Large intestine (tissue), 3 donors: Measurements from ENCODE around the gene PROS1. TPM values are rescaled to one million over a fixed set of nuclear protein-coding genes. Genes with fewer than 3 reads are reported as not detected.
"Not testable (repeated sequence)": the region's sequence is repeated elsewhere in the genome, so short reads cannot be mapped to it uniquely, and the experiment has no call there.

ENCODE experiments used
- DNase-seq, 2 donors: peaks; one replicate each; pipeline versions ENCODE4 v3.0.0 to v3.0.0-alpha.2; 2013
- H3K27ac ChIP-seq: one replicate; pipeline ENCODE4 v1.5.1; 2013; ENCODE audit warnings: low read length
- H3K27me3 ChIP-seq: 2 replicates; pipeline ENCODE4 v1.6.1; 2013; ENCODE audit warnings: low read length; ENCODE audit not compliant: control insufficient read depth, insufficient read depth
- H3K36me3 ChIP-seq: 2 replicates; pipeline ENCODE4 v1.6.1; 2013; ENCODE audit warnings: low read length; ENCODE audit not compliant: control insufficient read depth, insufficient read depth
- H3K4me1 ChIP-seq: one replicate; pipeline ENCODE4 v1.6.1; 2013; ENCODE audit warnings: low read length; ENCODE audit not compliant: control insufficient read depth, insufficient read depth
- H3K4me3 ChIP-seq: one replicate; pipeline ENCODE4 v1.5.1; 2013; ENCODE audit warnings: low read length
- H3K9me3 ChIP-seq: one replicate; pipeline ENCODE4 v1.6.1; 2013; ENCODE audit warnings: mild to moderate bottlenecking, low read depth, low read length, moderate library complexity; ENCODE audit not compliant: control insufficient read depth
- WGBS: methylation state at CpG from one replicate; pipeline ENCODE4 v1.1.5; 2013; ENCODE audit warnings: low lambda C conversion rate; ENCODE audit not compliant: insufficient coverage; 5-methylcytosine and 5-hydroxymethylcytosine counted together
- polyA plus RNA-seq: library from polyadenylated mRNA; unstranded; fragments of 120-200 nt; gene quantifications from one replicate; pipeline ENCODE4 v1.2.1, GENCODE V29; 2013

Gene PROS1
- polyA plus RNA-seq, 1 donor, result 43.5 TPM

- Histone ChIP-seq H3K36me3 (peaks cover 2% of the 10 kb centered on the region), H3K4me3 (no peak overlapping the region), H3K27me3 (no peaks in the 10 kb centered on the region), H3K9me3 (peaks cover 2% of the 10 kb centered on the region), H3K4me1 (no peaks in the 10 kb centered on the region), H3K27ac (no peak overlapping the region)
- no peak for DNase-seq
- no CpG with 5 or more reads among the region's 9 CpGs for WGBS
Observed at GRCh38 chr3:93906245-93906644, 67.5 kb downstream of the PROS1 start.

- Histone ChIP-seq H3K36me3 (peaks cover 5% of the 10 kb centered on the region), H3K9me3 (peaks cover 2% of the 10 kb centered on the region), H3K4me3 (no peak overlapping the region), H3K4me1 (no peaks in the 10 kb centered on the region), H3K27me3 (no peaks in the 10 kb centered on the region), H3K27ac (no peak overlapping the region)
- DNase-seq, result no peak
- WGBS, result 86% methylated on average over 1 of the region's 1 CpG
Observed at GRCh38 chr3:93904568-93904967, 69.1 kb downstream of the PROS1 start.

GRCh38 chr3:93878250-93879017 lies 95.3 kb downstream of the PROS1 start:
- not testable (repeated sequence) for H3K4me1 ChIP-seq, H3K27ac ChIP-seq
- WGBS, result no CpG with 5 or more reads among the region's 3 CpGs

GRCh38 chr3:93877427-93877826 lies 96.3 kb downstream of the PROS1 start:
- not testable (repeated sequence) for H3K36me3 ChIP-seq, H3K4me3 ChIP-seq, H3K27ac ChIP-seq, H3K4me1 ChIP-seq, H3K27me3 ChIP-seq, H3K9me3 ChIP-seq, DNase-seq
- no CpG with 5 or more reads among the region's 4 CpGs for WGBS

More at GRCh38 chr3:93878250-93879017, 95.3 kb downstream of the PROS1 start:
- not testable (repeated sequence) for H3K9me3 ChIP-seq, H3K4me3 ChIP-seq, DNase-seq, H3K36me3 ChIP-seq, H3K27me3 ChIP-seq

- not testable (repeated sequence) for DNase-seq
Observed at GRCh38 chr3:93873412-93873811, 100.3 kb downstream of the PROS1 start.

GRCh38 chr3:93867425-93867824 lies 106.3 kb downstream of the PROS1 start:
- H3K4me3 ChIP-seq, result no peak overlapping the region
- H3K9me3 ChIP-seq, result no peaks in the 10 kb centered on the region
- H3K36me3 ChIP-seq, result no peaks in the 10 kb centered on the region
- no peaks in the 10 kb centered on the region for H3K4me1 ChIP-seq
- no peak overlapping the region for H3K27ac ChIP-seq
- no peaks in the 10 kb centered on the region for H3K27me3 ChIP-seq
- DNase-seq, result no peak

More at GRCh38 chr3:93873412-93873811, 100.3 kb downstream of the PROS1 start:
- H3K9me3 ChIP-seq, H3K27me3 ChIP-seq, H3K27ac ChIP-seq, H3K4me3 ChIP-seq, H3K4me1 ChIP-seq, H3K36me3 ChIP-seq: not testable (repeated sequence)

- no peaks in the 10 kb centered on the region for H3K36me3 ChIP-seq
- DNase-seq, result no peak
- no peaks in the 10 kb centered on the region for H3K27me3 ChIP-seq
- 100% methylated on average over 1 of the region's 2 CpGs for WGBS
- H3K9me3 ChIP-seq, result no peaks in the 10 kb centered on the region
- no peaks in the 10 kb centered on the region for H3K4me1 ChIP-seq
- H3K27ac ChIP-seq, result no peak overlapping the region
- H3K4me3 ChIP-seq, result no peak overlapping the region
Observed at GRCh38 chr3:93861017-93861416, 112.7 kb downstream of the PROS1 start.

GRCh38 chr3:93855401-93855800 lies 118.3 kb downstream of the PROS1 start:
- Histone ChIP-seq H3K27me3 (no peaks in the 10 kb centered on the region), H3K4me1 (no peaks in the 10 kb centered on the region), H3K36me3 (no peaks in the 10 kb centered on the region), H3K4me3 (no peak overlapping the region), H3K9me3 (no peaks in the 10 kb centered on the region), H3K27ac (no peak overlapping the region)
- DNase-seq, result no peak
- no CpG with 5 or more reads among the region's 3 CpGs for WGBS

- H3K27ac ChIP-seq, H3K9me3 ChIP-seq, H3K36me3 ChIP-seq, H3K27me3 ChIP-seq, H3K4me3 ChIP-seq, DNase-seq, H3K4me1 ChIP-seq: not testable (repeated sequence)
- no CpG with 5 or more reads among the region's 7 CpGs for WGBS
Observed at GRCh38 chr3:93852228-93852627, 121.5 kb downstream of the PROS1 start.

GRCh38 chr3:93843981-93844380 lies 129.7 kb downstream of the PROS1 start:
- 96% methylated on average over 5 of the region's 5 CpGs for WGBS
- Histone ChIP-seq H3K9me3 (no peaks in the 10 kb centered on the region), H3K4me1 (no peaks in the 10 kb centered on the region), H3K36me3 (no peaks in the 10 kb centered on the region), H3K27ac (no peak overlapping the region), H3K4me3 (no peak overlapping the region), H3K27me3 (no peaks in the 10 kb centered on the region)
- no peak for DNase-seq

GRCh38 chr3:93839193-93839592 lies 134.5 kb downstream of the PROS1 start:
- H3K4me1 ChIP-seq, H3K27ac ChIP-seq, H3K27me3 ChIP-seq, DNase-seq, H3K4me3 ChIP-seq, H3K36me3 ChIP-seq, H3K9me3 ChIP-seq: not testable (repeated sequence)
- WGBS, result 17% methylated on average over 1 of the region's 1 CpG
